ENCODE data around the gene ITPR1.

- TF ChIP-seq CTCF (IDR thresholded peaks at IDR 0.05; ENCODE audit: low read depth, low read length) (no peak), POLR2A (IDR thresholded peaks at IDR 0.05; ENCODE audit: extremely low read depth, insufficient read length) (no peak), MYC (IDR thresholded peaks at IDR 0.05; ENCODE audit: low read depth, low read length) (no peak), MAX (IDR thresholded peaks at IDR 0.05; ENCODE audit: low read depth, low read length) (no peak)
Measured at GRCh38 chr3:4889896-4890295, 396.7 kb downstream of the ITPR1 start.

Measured in NB4 (cell line).